C4-2B (cell line): ENCODE data around the gene CPNE7.

ENCODE experiments used
- CTCF ChIP-seq: fragments of 450-650 bp; conservative IDR thresholded peaks from 2 replicates; pipeline ENCODE4 v1.5.1; 2017; ENCODE audit warnings: mild to moderate bottlenecking
- ZFX ChIP-seq: fragments of 450-650 bp; IDR thresholded peaks from 2 replicates; pipeline ENCODE4 v1.6.1; 2017

GRCh38 chr16:89642574-89642973 is 67.0 kb downstream of the CPNE7 start:
- TF ChIP-seq CTCF (no peak), ZFX (no peak)
